Left ventricle myocardium inferior (tissue), 1 donor: ENCODE measurements around the gene DLK1. TPM values are rescaled to one million over a fixed set of nuclear protein-coding genes. Genes with fewer than 3 reads are reported as not detected.

Source experiments
- DNase-seq: peaks from one replicate; pipeline ENCODE4 v3.0.0-alpha.2; 2020
- H3K27ac ChIP-seq: fragments of 200-600 bp; replicated peaks from 2 replicates; pipeline ENCODE4 v1.8.0; 2021
- H3K27me3 ChIP-seq: fragments of 200-600 bp; 2 replicates; pipeline ENCODE4 v1.8.0; 2021; ENCODE audit warnings: low read depth
- H3K36me3 ChIP-seq: fragments of 200-600 bp; 2 replicates; pipeline ENCODE4 v1.8.0; 2021
- H3K4me1 ChIP-seq: fragments of 200-600 bp; 2 replicates; pipeline ENCODE4 v1.8.0; 2021
- H3K4me3 ChIP-seq: fragments of 200-600 bp; 2 replicates; pipeline ENCODE4 v1.8.0; 2021; ENCODE audit warnings: mild to moderate bottlenecking, moderate library complexity
- H3K9me3 ChIP-seq: fragments of 200-600 bp; replicated peaks from 2 replicates; pipeline ENCODE4 v1.8.0; 2021
- intact Hi-C: fragments of 100-400 bp; cut with micrococcal nuclease; formaldehyde crosslinking; loops from one replicate; pipeline ENCODE4 v1.11.0; 2022
- long read RNA-seq: library from polyadenylated mRNA; unstranded; transcript quantifications from one replicate; pipeline ENCODE4 v2.0.0, GENCODE V29; 2021
- total RNA-seq: library from RNA; stranded (reverse); fragmentation: NEBNext Ultra II Directional; extraction: Animal tissue kit (Norgen Biotek cat#: 25700); gene quantifications from one replicate; pipeline ENCODE4 v1.2.1, GENCODE V29; 2021
- TF ChIP-seq, protein P1 (sequence below): fragments of 200-600 bp; IDR thresholded peaks from 2 replicates; pipeline ENCODE4 v1.8.0; 2021; ENCODE audit warnings: antibody characterized with exemption, mild to moderate bottlenecking, borderline replicate concordance
- donor health status: DM: no; HTN: yes; CAD: no; lungs with severe emphysema.

DLK1 gene
- 2.8 TPM for total RNA-seq
- long read RNA-seq, full-length matches to known transcripts = 9 of 10 reads
- long read RNA-seq, partial matches to known transcripts = 0 of 10 reads
- long read RNA-seq, other reads (novel, unspliced or antisense) = 1 of 10 reads

DNA sequence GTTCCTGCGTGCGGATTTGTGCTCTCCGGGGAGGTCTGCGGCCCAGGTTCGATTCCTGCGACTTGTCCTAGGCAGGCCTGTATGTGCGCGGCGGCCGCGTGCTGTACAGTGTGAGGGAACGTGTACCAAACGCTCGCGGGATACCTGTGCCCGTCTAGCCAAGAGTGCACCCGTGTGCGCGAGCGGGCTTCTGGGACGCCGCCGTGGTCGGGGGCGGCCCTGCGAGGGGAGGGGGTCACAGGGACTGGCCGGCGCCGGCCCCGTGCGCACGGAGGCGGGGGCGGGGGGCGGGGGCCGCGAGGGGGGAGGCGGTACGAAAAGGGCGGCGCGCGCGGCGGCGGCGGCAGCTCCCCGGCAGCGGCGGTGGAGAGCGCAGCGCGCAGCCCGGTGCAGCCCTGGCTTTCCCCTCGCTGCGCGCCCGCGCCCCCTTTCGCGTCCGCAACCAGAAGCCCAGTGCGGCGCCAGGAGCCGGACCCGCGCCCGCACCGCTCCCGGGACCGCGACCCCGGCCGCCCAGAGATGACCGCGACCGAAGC lies at the start of gene DLK1:
DLK1 (plus strand) TSS at position 343 of the 536 bp plus-strand sequence; CDS start at position 520, 177 bp downstream.
- Histone ChIP-seq H3K36me3 (no peaks in the 10 kb centered on the region), H3K4me3 (peak within 1 kb of the TSS; percentile 49), H3K27ac (no peak within 1 kb of the TSS), H3K27me3 (peaks cover 100% of the 10 kb centered on the region), H3K4me1 (no peaks in the 10 kb centered on the region), H3K9me3 (no peaks in the 10 kb centered on the region)
- intact Hi-C loops = no loop called here
- TF ChIP-seq, protein P1, sequence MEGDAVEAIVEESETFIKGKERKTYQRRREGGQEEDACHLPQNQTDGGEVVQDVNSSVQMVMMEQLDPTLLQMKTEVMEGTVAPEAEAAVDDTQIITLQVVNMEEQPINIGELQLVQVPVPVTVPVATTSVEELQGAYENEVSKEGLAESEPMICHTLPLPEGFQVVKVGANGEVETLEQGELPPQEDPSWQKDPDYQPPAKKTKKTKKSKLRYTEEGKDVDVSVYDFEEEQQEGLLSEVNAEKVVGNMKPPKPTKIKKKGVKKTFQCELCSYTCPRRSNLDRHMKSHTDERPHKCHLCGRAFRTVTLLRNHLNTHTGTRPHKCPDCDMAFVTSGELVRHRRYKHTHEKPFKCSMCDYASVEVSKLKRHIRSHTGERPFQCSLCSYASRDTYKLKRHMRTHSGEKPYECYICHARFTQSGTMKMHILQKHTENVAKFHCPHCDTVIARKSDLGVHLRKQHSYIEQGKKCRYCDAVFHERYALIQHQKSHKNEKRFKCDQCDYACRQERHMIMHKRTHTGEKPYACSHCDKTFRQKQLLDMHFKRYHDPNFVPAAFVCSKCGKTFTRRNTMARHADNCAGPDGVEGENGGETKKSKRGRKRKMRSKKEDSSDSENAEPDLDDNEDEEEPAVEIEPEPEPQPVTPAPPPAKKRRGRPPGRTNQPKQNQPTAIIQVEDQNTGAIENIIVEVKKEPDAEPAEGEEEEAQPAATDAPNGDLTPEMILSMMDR = no peak
- no peak for DNase-seq

DNA sequence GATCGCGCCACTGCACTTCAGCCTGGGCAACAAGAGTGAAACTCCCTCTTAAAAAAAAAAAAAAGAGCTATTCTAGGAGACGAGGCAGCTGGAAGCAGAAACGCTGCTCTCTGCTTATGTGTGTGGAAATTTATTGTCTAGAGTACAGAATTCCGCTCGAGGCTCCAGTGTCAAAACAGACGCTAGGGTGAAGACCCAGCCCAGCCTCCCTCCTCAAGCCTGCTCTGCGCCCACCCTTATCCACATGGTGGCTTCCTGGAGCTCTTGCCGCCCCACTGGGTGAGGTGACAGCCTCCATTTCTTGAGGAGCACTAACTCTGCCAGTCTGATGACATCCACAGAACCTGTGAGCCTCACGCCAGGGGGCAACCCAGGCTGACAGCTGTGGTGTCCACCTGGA lies 49.5 kb upstream of the DLK1 start:
- H3K27me3 ChIP-seq = peaks cover 87% of the 10 kb centered on the region
- H3K9me3 ChIP-seq = no peaks in the 10 kb centered on the region
- H3K4me3 ChIP-seq = no peak overlapping the region
- intact Hi-C loops = no loop called here
- no peaks in the 10 kb centered on the region for H3K36me3 ChIP-seq
- TF ChIP-seq, protein P1 = no peak
- DNase-seq = no peak
- peak overlapping the region; percentile 81 for H3K27ac ChIP-seq
- peaks cover 51% of the 10 kb centered on the region for H3K4me1 ChIP-seq

DNA sequence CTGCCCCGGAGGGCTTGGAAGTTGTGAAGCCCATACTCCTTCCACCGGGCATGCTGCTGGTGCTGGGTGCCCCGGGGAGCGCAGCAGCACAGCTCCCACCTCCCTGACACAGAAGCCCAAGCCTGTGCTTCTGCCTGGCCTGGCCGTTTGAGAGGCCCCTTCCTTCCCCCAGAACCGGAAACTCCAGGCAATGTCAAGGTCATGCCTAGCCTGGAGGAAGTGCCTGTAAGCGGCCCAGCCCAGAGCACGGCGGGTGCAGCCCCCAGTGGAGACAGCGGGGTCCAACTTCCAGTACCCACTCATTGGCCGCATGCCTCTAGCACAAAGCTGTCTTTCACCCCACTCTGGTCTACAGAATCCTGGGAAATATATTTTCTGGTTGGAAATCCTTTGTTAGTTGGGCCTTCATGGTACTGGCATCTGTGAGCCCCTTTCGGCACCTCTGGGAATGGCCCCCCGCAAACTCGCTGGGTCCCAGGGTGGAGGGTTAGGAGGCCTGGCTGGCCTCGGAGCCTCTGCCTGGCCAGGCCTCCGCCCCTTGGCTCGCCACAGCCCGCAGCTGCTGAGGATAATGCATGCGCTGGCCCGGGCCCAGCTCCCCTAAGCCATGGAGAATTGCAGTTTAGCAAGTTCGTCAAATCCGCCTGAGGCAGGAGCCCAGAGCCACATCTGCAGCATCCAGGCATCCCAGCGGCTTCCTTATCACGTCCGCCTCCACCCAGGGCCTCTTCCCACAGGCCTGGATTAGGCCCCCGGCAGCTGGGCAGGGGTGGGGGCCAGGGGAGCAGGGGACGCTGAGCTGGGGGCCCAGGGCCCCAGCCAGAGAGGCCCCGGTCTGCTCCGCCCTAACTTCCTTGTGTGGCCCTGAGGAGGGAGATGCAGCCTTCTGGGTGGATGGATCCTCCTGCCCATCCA lies 48.9 kb upstream of the DLK1 start:
- intact Hi-C loops = no loop called here
- peak; percentile 85 for DNase-seq
- Histone ChIP-seq H3K27ac (peak overlapping the region; percentile 81), H3K9me3 (no peaks in the 10 kb centered on the region), H3K4me3 (no peak overlapping the region), H3K36me3 (no peaks in the 10 kb centered on the region), H3K27me3 (peaks cover 87% of the 10 kb centered on the region), H3K4me1 (peaks cover 51% of the 10 kb centered on the region)
- TF ChIP-seq, protein P1 = no peak

DNA sequence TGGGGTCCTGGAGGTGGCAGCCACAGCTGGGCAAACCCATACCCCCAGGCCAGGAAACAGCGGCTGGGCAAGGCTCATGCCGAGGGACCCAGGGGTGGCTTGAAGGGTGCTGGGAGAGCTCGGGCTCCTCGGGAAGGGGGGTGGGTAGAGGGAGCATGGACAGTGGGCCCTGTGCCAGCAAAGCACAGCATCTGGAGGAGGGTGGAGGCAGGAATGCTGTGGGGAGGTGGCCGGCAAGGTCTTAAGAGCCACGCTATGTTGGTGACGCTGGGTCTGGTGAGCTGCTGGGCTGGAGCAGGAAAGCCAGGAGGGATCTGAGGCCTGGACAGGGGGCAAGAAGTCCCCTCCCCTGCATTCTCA lies 48.2 kb upstream of the DLK1 start:
- Histone ChIP-seq H3K27ac (peak overlapping the region; percentile 81), H3K27me3 (peaks cover 87% of the 10 kb centered on the region), H3K4me3 (no peak overlapping the region), H3K4me1 (peaks cover 51% of the 10 kb centered on the region), H3K36me3 (no peaks in the 10 kb centered on the region), H3K9me3 (no peaks in the 10 kb centered on the region)
- intact Hi-C loops = no loop called here
- TF ChIP-seq, protein P1 = no peak
- DNase-seq = peak; percentile 67

DNA sequence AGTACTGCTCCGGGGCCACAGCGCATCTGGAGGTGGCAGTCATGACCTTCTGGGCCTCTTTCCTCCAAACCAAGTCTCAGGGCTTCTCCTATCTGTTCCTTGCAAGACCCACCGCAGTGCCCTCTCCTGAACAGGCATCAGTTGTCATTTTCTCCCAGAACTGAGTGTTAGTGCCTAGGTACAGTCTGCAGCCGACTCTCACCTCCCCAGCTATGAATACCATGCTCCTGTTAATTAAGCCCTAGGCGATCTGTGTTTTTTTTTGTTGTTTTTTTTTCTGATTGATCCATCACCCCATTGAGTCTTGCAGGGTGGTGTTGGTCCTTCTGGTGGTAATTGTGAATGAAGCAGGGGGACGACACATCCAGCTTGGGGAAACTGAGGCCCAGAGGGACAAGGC lies 47.5 kb upstream of the DLK1 start:
- no peaks in the 10 kb centered on the region for H3K9me3 ChIP-seq
- H3K27ac ChIP-seq = peak overlapping the region; percentile 81
- peaks cover 80% of the 10 kb centered on the region for H3K27me3 ChIP-seq
- intact Hi-C loops = no loop called here
- TF ChIP-seq, protein P1 = no peak
- no peak overlapping the region for H3K4me3 ChIP-seq
- H3K4me1 ChIP-seq = peaks cover 51% of the 10 kb centered on the region
- no peaks in the 10 kb centered on the region for H3K36me3 ChIP-seq
- DNase-seq = no peak
